GM19468 (cell line): ENCODE data around the gene DPYD.

Experiments used
- ATAC-seq: cut with Tn5 transposase; IDR thresholded peaks from one replicate; pipeline ENCODE4 v1.9.1; 2021; ENCODE audit warnings: mild to moderate bottlenecking, moderate library complexity, moderate number of reproducible peaks; ENCODE audit not compliant: unreplicated experiment; ENCODE audit errors: extremely low read depth

DPYD gene

GRCh38 chr1:97909266-97909665 is 11.6 kb downstream of the DPYD start:
- no peak for ATAC-seq

DNA sequence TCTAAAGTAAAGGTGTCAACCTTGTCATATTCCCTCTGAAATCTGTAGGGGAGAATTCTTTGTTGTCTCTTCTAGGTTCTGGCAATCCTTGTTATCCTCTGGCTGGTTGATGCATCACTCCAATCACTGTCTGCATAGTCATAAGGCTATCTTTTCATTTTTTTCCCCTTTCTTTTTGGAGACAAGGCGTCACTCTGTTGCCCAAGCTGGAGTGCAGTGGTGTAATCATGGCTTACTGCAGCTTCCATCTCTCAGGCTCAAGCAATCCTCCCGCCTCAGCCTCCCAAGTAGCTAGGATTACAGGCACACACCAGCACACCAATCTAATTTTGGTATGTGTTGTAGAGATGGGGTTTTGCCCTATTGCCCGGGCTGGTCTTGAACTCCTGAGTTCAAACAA is 12.9 kb downstream of the DPYD start:
- no peak for ATAC-seq

- ATAC-seq = no peak
Observed at GRCh38 chr1:97906567-97907241, 14.1 kb downstream of the DPYD start.

- ATAC-seq = no peak
Observed at GRCh38 chr1:97905141-97905940, 15.5 kb downstream of the DPYD start.

DNA sequence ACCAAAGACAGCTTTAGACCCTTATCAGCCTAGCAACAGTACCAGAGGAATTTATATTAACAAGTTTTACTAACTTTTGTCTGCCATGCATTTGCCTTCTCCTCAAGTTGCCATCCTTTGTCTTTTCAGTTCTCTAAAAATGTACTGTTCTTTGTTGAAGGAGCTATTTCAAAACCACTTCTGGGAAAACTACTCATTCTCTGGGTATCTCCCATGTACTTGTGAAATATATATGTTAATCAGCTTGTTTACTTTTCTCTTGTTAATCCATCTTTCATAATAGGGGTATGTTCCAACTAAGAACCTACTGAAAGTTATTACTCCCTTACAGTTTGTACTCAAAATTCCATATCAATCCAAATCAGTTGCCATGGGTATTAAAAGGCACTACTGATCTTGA is 16.3 kb downstream of the DPYD start:
- ATAC-seq = no peak

DNA sequence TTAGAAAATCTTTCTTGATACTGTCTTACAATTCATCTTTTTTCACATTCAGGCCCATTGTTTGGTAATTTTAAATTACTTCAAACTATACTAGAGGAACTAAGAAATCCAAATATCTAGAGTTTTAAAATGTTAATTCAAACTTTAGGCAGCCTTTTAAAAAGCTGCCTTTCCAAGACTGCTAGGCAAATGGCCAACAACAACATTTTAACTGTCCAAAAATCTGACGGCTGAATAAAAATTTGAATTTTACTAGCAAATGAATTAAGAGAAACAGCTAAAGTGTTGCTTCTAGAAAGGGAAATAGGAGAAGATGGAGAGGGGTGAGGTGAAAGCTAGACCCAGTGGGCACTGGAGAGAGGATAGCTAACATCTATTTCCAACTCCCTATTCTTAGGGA is 17.2 kb downstream of the DPYD start:
- ATAC-seq = no peak

DNA sequence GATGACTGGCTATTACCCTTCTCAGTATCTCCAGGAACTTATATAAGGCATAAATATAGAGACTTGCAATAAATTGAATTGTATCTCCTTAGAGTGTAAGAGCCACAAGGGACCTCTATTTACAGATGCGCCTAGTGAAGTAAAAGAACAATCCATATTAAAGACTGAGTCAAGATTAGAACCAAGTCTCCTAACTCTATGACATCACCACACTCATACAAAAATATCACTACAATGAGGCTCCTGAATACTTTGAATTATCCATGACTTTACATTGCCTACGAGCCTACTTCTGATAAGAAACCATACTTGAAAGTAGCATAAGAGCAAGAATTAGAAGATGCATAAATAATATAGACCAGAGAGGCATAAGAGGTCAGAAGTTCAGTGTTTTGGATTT is 18.8 kb downstream of the DPYD start:
- no peak for ATAC-seq

- ATAC-seq = no peak
Observed at GRCh38 chr1:97901017-97901658, 19.7 kb downstream of the DPYD start.

- ATAC-seq = no peak
Observed at GRCh38 chr1:97898948-97899347, 21.9 kb downstream of the DPYD start.

DNA sequence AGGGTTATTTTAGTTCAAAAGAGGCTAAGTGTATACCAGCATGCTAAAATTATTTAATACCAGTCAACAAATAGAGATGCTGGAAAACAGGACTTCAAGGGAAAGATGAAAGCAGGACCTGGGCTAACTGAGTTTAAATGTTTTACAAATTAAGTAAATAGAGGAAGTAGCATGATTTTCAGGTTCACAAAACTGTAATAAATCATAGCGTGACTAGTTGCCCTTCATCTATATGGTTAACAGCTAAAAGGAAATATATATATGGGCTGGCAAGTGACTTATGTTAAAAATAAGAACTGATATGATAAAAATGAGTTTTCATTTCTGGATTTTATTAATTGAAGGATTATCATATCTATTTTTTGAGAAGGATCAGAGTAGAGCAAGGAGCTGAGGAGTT is 25.6 kb downstream of the DPYD start:
- ATAC-seq = no peak

DNA sequence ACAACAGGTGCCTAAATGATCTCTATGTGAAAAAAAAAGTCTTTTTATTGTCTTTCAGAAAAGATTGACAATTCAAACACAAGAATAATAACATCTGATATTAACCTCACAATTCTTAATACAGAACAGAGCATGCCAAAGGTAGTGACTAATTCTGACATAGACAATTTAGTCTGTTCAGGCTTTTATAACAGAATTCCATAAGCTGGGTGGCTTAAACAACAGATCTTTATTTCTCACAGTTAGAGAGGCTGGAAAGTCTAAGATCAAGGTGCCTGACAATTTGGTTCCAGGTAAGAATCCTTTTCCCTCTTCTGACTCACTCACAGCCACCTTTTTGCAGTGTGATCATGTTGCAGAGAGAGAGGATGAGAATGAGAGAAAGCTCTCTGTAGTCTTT is 27.0 kb downstream of the DPYD start:
- ATAC-seq = no peak

DNA sequence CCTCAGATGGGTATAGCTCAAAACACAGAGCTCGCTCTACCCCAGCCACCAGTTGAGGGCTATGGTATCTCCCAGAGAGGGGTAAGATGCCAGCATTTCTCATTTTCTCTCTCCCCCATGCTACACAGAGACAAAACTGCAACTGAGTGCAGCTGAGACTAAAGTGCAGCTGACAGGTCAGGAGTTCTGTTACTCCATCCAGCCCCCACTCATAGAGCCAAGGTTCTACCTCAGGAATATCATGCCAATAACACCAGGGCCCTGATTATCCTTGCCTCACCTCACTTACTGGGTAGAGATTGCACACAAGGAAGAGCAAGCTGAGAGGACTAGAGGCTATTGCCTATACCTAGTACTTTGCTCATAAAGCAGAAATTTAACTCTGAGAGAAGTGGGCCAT is 34.6 kb downstream of the DPYD start:
- no peak for ATAC-seq

DNA sequence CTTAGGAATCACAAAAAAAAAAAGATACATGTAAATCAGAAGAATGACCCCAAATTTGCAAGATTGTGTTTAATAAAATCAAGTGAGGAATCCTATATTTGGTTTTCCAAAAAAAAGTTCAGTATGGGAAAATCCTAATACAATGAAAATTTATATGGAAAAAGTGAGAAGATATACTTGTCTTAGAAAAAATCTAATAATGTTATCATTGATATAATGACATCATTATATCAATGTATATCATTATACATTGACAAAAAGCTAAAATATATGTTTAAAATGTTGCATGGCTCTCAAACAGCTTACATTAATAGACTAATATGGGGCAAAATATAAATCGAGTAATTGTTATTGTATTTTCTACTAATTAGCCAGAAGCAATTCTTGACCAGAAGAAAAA is 37.0 kb downstream of the DPYD start:
- no peak for ATAC-seq

- ATAC-seq = no peak
Observed at GRCh38 chr1:97877307-97877706, 43.5 kb downstream of the DPYD start.

GRCh38 chr1:97875996-97876395 is 44.8 kb downstream of the DPYD start:
- no peak for ATAC-seq

DNA sequence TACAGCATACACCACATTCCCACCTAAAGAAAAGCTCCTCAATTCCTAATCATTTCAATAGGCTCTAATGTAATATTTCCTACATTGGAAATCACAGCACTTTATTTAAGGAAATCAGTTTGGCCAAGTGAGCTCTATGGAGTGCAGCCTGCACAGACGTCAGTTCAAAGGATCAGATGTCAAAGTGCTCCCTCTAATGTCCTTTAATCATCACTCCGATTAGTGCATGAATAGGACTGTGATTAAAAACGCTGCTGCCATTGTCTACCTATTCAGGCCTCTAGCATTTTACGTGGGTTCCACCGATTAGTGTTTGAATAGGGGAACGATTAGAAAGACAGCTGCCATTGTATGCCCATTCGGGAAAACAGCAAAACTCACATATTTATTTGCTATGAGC is 50.2 kb downstream of the DPYD start:
- no peak for ATAC-seq

DNA sequence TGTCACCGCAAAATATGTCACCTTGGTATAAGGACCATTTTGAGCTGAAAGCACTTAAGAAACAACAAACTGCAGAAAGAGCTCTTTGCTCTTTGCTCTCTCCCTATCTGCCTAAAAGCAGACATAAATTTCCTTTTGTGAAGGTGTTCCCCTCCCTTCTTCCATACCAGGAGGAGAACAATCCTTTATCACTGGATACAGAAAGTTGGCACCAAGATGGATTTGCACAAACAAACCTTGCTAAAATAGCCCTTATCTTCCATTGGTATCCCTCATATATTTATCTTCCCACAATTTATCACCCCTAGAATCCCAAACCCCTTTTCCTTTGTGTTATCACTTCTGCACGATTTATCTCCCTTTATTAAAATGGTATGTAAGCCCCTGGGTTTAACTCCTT is 51.4 kb downstream of the DPYD start:
- no peak for ATAC-seq

- no peak for ATAC-seq
Observed at GRCh38 chr1:97867127-97867526, 53.7 kb downstream of the DPYD start.

DNA sequence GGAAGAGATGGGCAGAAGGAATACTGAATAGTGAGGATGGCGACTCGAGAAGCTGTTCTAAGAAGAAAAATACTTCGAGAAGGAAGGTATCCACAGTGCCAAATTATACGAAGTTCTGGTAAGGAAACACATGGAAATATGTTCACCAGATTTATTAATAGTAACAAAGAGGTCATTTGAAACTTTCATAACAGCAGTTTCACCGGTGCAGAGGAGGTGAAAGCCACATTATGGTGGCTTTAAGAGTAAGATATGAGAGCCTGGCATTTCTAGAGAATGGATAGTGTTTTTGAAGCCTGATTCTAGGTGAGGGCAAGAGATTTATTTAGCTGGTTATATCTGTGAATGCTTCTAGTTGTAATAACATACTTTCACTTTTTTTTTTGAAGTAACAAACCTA is 56.2 kb downstream of the DPYD start:
- no peak for ATAC-seq

DNA sequence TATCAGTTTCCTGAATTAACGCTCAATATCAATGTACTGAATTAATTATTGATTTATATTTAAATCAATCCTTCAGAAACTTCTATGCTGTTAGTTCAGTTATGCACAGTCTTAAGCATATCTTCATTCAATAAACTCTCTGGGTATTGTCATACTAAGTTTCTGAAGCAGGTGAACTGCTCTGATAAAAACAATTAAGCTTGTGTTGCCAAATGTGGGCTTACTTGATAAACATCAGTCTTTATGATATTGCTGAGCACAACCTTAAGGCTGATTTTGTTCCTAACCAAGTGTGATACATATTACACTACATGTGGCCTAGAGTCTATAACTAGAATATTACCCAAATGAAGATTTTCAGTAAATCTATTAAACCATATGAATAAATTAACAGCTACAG is 67.6 kb downstream of the DPYD start:
- ATAC-seq = no peak
